HepG2 (cell line): ENCODE results near the gene MCOLN1. TPM values are rescaled to one million over a fixed set of nuclear protein-coding genes. Genes with fewer than 3 reads are reported as not detected.

Source experiments
- FIP1L1 ChIP-seq: fragments of 200-400 bp; formaldehyde crosslinking; IDR thresholded peaks from 2 replicates; pipeline ENCODE4 v1.6.1; 2018; ENCODE audit warnings: low read depth, mild to moderate bottlenecking, low read length, moderate library complexity, borderline replicate concordance; ENCODE audit not compliant: insufficient read depth
- GATAD2A ChIP-seq: IDR thresholded peaks from 2 replicates; pipeline ENCODE4 v1.6.1; 2016
- HDAC6 ChIP-seq: fragments of 200-600 bp; sonication (generic); IDR thresholded peaks from 2 replicates; pipeline ENCODE4 v1.7.0; 2017; ENCODE audit warnings: mild to moderate bottlenecking, antibody characterized with exemption, low read length, low read depth
- HNF4A ChIP-seq: sonication (generic); formaldehyde crosslinking; IDR thresholded peaks from 2 replicates; pipeline ENCODE4 v1.4.0; 2020; ENCODE audit warnings: missing genetic modification reagents
- HNRNPH1 ChIP-seq: fragments of 200-400 bp; formaldehyde crosslinking; optimal IDR thresholded peaks from 2 replicates; pipeline ENCODE3; 2017; ENCODE audit warnings: mild to moderate bottlenecking, low read depth, low read length
- HOXA7 ChIP-seq: sonication (generic); formaldehyde crosslinking; IDR thresholded peaks from 2 replicates; pipeline ENCODE4 v1.8.1; 2022; ENCODE audit warnings: mild to moderate bottlenecking, missing genetic modification reagents, moderate library complexity
- NFATC3 ChIP-seq: sonication (generic); formaldehyde crosslinking; IDR thresholded peaks from 2 replicates; pipeline ENCODE4 v1.5.1; 2020; ENCODE audit warnings: mild to moderate bottlenecking, missing genetic modification reagents
- NFE2 ChIP-seq: sonication (generic); formaldehyde crosslinking; IDR thresholded peaks from 2 replicates; pipeline ENCODE4 v1.4.0; 2020; ENCODE audit warnings: missing genetic modification reagents
- SATB2 ChIP-seq: sonication (generic); formaldehyde crosslinking; IDR thresholded peaks from 2 replicates; pipeline ENCODE4 v1.5.0; 2020; ENCODE audit warnings: missing genetic modification reagents
- YY1 ChIP-seq: IDR thresholded peaks from 2 replicates; pipeline ENCODE4 v1.6.1; 2011; ENCODE audit warnings: low read length, low read depth, moderate library complexity, mild to moderate bottlenecking; ENCODE audit not compliant: insufficient read depth, insufficient replicate concordance
- ZNF263 ChIP-seq: sonication (generic); formaldehyde crosslinking; IDR thresholded peaks from 2 replicates; pipeline ENCODE4 v1.4.0; 2020; ENCODE audit warnings: missing genetic modification reagents
- ZNF749 ChIP-seq: sonication (generic); formaldehyde crosslinking; IDR thresholded peaks from 2 replicates; pipeline ENCODE4 v1.8.0; 2022; ENCODE audit warnings: mild to moderate bottlenecking, missing genetic modification reagents, moderate library complexity, borderline replicate concordance
- polyA plus RNA-seq, 8 experiments: library from polyadenylated mRNA; depleted of rRNA in 3 of 8; stranded (reverse) in 7 of 8; unstranded in 1 of 8; fragments of >200 nt; fragmentation: Illumina TruSeq in 4 of 8; extraction: Trizol in 4 of 8; gene quantifications; 2 replicates each; pipeline versions ENCODE4 v1.2.1 to v1.2.3, GENCODE V29; 2011 to 2016; ENCODE audit warnings: low read depth in 4 of 8, missing spikeins in 1 of 8, mixed read lengths in 1 of 8; ENCODE audit not compliant: insufficient read depth in 1 of 8
- total RNA-seq, 5 experiments: library from RNA; depleted of rRNA; stranded (reverse); fragments of >200 nt; fragmentation: Illumina TruSeq; extraction: Trizol; gene quantifications; 2 replicates each; pipeline ENCODE4 v1.2.3, GENCODE V29; 2016; ENCODE audit warnings: low read depth in 1 of 5
- TF ChIP-seq, protein P1 (sequence below): sonication (generic); formaldehyde crosslinking; IDR thresholded peaks from 2 replicates; pipeline ENCODE4 v1.4.0; 2020; ENCODE audit warnings: missing genetic modification reagents, borderline replicate concordance
- TF ChIP-seq, protein P2 (sequence below): sonication (generic); formaldehyde crosslinking; IDR thresholded peaks from 2 replicates; pipeline ENCODE4 v1.8.0; 2022; ENCODE audit warnings: missing genetic modification reagents, mild to moderate bottlenecking, borderline replicate concordance
- TF ChIP-seq, protein P3 (sequence below): sonication (generic); formaldehyde crosslinking; IDR thresholded peaks from 2 replicates; pipeline ENCODE4 v1.8.1; 2023; ENCODE audit warnings: mild to moderate bottlenecking, missing genetic modification reagents, borderline replicate concordance
- TF ChIP-seq, protein P4 (sequence below): sonication (generic); formaldehyde crosslinking; conservative IDR thresholded peaks from 2 replicates; pipeline ENCODE4 v1.8.1; 2023; ENCODE audit warnings: missing genetic modification reagents
- TF ChIP-seq, protein P5 (sequence below): IDR thresholded peaks from 2 replicates; pipeline ENCODE4 v1.6.1; 2016; ENCODE audit warnings: mild to moderate bottlenecking
- TF ChIP-seq, protein P6 (sequence below): sonication (generic); formaldehyde crosslinking; IDR thresholded peaks from 2 replicates; pipeline ENCODE4 v1.5.0; 2020; ENCODE audit warnings: mild to moderate bottlenecking, missing genetic modification reagents, borderline replicate concordance

Gene MCOLN1
- total and polyA plus RNA-seq, 2 of the 13 experiments (the other 11 are each of a cell fraction or from before 2014, with no cell fraction given): 3.4 to 15.7 TPM

DNA sequence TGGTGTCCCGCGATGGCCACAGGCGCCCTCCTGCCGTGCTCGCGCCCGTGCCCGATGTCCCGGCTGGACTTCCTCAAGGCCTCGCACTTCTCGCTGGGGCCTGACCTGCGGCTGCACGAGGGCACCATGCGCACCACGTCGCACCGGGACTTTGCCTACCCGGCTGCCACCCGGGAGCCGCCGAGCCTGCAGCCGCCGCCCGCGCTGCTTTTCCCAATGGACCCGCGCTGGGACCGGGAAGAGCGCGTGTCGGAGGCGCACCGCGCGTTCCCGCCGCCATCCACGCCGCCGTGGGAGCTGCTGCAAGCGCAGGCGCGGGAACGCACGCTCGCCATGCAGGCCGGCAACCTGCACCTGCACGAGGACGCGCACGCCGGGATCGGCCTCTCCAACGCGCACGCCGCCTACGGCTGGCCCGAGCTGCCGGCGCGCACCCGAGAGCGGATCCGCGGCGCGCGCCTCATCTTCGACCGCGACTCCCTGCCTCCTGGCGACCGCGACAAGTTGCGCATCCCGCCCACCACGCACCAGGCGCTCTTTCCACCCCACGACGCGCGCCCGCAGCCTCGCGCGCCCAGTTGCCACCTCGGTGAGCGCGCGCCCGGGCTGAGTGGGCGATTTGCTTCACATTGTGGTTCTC lies 21.5 kb upstream of the MCOLN1 start (continued):
- TF ChIP-seq, protein P1, sequence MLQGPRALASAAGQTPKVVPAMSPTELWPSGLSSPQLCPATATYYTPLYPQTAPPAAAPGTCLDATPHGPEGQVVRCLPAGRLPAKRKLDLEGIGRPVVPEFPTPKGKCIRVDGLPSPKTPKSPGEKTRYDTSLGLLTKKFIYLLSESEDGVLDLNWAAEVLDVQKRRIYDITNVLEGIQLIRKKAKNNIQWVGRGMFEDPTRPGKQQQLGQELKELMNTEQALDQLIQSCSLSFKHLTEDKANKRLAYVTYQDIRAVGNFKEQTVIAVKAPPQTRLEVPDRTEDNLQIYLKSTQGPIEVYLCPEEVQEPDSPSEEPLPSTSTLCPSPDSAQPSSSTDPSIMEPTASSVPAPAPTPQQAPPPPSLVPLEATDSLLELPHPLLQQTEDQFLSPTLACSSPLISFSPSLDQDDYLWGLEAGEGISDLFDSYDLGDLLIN (CRISPR knock-in tag): no peak
- TF ChIP-seq FIP1L1 (no peak), ZNF749 (CRISPR knock-in tag) (no peak), NFE2 (CRISPR knock-in tag) (no peak), HDAC6 (no peak), SATB2 (CRISPR knock-in tag) (0 out of 2 replicates have a peak, but pooled peaks have one; percentile 74), GATAD2A (no peak), HNF4A (CRISPR knock-in tag) (no peak), YY1 (no peak), NFATC3 (CRISPR knock-in tag) (no peak), HNRNPH1 (no peak), ZNF263 (CRISPR knock-in tag) (no peak; the same call in 1 of the 2 replicates), HOXA7 (no peak)
- TF ChIP-seq, protein P2, sequence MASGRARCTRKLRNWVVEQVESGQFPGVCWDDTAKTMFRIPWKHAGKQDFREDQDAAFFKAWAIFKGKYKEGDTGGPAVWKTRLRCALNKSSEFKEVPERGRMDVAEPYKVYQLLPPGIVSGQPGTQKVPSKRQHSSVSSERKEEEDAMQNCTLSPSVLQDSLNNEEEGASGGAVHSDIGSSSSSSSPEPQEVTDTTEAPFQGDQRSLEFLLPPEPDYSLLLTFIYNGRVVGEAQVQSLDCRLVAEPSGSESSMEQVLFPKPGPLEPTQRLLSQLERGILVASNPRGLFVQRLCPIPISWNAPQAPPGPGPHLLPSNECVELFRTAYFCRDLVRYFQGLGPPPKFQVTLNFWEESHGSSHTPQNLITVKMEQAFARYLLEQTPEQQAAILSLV: peak; percentile 73; the same call in 1 of the 2 replicates
- TF ChIP-seq, protein P3, sequence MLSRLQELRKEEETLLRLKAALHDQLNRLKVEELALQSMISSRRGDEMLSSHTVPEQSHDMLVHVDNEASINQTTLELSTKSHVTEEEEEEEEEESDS (CRISPR knock-in tag): no peak
- TF ChIP-seq, protein P4, sequence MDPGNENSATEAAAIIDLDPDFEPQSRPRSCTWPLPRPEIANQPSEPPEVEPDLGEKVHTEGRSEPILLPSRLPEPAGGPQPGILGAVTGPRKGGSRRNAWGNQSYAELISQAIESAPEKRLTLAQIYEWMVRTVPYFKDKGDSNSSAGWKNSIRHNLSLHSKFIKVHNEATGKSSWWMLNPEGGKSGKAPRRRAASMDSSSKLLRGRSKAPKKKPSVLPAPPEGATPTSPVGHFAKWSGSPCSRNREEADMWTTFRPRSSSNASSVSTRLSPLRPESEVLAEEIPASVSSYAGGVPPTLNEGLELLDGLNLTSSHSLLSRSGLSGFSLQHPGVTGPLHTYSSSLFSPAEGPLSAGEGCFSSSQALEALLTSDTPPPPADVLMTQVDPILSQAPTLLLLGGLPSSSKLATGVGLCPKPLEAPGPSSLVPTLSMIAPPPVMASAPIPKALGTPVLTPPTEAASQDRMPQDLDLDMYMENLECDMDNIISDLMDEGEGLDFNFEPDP (CRISPR knock-in tag): no peak
- TF ChIP-seq, protein P5, sequence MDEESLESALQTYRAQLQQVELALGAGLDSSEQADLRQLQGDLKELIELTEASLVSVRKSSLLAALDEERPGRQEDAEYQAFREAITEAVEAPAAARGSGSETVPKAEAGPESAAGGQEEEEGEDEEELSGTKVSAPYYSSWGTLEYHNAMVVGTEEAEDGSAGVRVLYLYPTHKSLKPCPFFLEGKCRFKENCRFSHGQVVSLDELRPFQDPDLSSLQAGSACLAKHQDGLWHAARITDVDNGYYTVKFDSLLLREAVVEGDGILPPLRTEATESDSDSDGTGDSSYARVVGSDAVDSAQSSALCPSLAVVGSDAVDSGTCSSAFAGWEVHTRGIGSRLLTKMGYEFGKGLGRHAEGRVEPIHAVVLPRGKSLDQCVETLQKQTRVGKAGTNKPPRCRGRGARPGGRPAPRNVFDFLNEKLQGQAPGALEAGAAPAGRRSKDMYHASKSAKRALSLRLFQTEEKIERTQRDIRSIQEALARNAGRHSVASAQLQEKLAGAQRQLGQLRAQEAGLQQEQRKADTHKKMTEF (CRISPR knock-in tag): no peak
- TF ChIP-seq, protein P6, sequence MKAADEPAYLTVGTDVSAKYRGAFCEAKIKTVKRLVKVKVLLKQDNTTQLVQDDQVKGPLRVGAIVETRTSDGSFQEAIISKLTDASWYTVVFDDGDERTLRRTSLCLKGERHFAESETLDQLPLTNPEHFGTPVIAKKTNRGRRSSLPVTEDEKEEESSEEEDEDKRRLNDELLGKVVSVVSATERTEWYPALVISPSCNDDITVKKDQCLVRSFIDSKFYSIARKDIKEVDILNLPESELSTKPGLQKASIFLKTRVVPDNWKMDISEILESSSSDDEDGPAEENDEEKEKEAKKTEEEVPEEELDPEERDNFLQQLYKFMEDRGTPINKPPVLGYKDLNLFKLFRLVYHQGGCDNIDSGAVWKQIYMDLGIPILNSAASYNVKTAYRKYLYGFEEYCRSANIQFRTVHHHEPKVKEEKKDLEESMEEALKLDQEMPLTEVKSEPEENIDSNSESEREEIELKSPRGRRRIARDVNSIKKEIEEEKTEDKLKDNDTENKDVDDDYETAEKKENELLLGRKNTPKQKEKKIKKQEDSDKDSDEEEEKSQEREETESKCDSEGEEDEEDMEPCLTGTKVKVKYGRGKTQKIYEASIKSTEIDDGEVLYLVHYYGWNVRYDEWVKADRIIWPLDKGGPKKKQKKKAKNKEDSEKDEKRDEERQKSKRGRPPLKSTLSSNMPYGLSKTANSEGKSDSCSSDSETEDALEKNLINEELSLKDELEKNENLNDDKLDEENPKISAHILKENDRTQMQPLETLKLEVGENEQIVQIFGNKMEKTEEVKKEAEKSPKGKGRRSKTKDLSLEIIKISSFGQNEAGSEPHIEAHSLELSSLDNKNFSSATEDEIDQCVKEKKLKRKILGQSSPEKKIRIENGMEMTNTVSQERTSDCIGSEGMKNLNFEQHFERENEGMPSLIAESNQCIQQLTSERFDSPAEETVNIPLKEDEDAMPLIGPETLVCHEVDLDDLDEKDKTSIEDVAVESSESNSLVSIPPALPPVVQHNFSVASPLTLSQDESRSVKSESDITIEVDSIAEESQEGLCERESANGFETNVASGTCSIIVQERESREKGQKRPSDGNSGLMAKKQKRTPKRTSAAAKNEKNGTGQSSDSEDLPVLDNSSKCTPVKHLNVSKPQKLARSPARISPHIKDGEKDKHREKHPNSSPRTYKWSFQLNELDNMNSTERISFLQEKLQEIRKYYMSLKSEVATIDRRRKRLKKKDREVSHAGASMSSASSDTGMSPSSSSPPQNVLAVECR (CRISPR knock-in tag): peak; percentile 33; the same call in 1 of the 2 replicates
